HL-60/S4 treated with retinoic acid at 250 ng/mL for 4 days and 3 days (cell line): ENCODE results near the gene CDC123.
"Not testable (repeated sequence)": the region's sequence is repeated elsewhere in the genome, so short reads cannot be mapped to it uniquely, and the experiment has no call there.

ENCODE experiments used
- in situ Hi-C: fragments of 300-500 bp; cut with MboI; formaldehyde crosslinking; loops from 2 replicates; pipeline ENCODE4 v1.7.0; 2022; ENCODE audit warnings: low sequenced_read_pairs

The CDC123 gene

GRCh38 chr10:12279281-12279680, 83.3 kb downstream of the CDC123 start:
- in situ Hi-C loops = no loop called here

GRCh38 chr10:12287772-12288171, 91.8 kb downstream of the CDC123 start:
- in situ Hi-C loops = no loop called here

GRCh38 chr10:12297784-12298183, 101.8 kb downstream of the CDC123 start:
- in situ Hi-C loops = not testable (repeated sequence)

- in situ Hi-C loops = no loop called here
These were observed 103.4 kb downstream of the CDC123 start for GRCh38 chr10:12299222-12299965.
